Transverse colon (tissue), 4 donors: ENCODE results near the gene FOXP1.

Source experiments
- POLR2A ChIP-seq: fragments of 450-650 bp; IDR thresholded peaks from one replicate; pipeline ENCODE4 v1.6.1; 2016; ENCODE audit warnings: antibody characterized with exemption, mild to moderate bottlenecking, moderate library complexity
- POLR2AphosphoS5 ChIP-seq, 3 donors: sonication (generic); formaldehyde crosslinking; IDR thresholded peaks; one replicate each; pipeline ENCODE4 v1.6.1; 2016; ENCODE audit warnings: antibody characterized with exemption in 3 of 3
- TF ChIP-seq, protein P1 (sequence below), 5 experiments: fragments of 200-600 bp in 3 of 5; fragments of 450-650 bp in 2 of 5; sonication (generic) in 3 of 5; IDR thresholded peaks; 1 replicate in 2 of 5; 2 replicates in 3 of 5; pipeline ENCODE4 v1.5.1; 2016 to 2017; ENCODE audit warnings: antibody characterized with exemption in 5 of 5, inconsistent platforms in 3 of 5, mild to moderate bottlenecking in 2 of 5, moderate library complexity in 1 of 5

- TF ChIP-seq, protein P1, sequence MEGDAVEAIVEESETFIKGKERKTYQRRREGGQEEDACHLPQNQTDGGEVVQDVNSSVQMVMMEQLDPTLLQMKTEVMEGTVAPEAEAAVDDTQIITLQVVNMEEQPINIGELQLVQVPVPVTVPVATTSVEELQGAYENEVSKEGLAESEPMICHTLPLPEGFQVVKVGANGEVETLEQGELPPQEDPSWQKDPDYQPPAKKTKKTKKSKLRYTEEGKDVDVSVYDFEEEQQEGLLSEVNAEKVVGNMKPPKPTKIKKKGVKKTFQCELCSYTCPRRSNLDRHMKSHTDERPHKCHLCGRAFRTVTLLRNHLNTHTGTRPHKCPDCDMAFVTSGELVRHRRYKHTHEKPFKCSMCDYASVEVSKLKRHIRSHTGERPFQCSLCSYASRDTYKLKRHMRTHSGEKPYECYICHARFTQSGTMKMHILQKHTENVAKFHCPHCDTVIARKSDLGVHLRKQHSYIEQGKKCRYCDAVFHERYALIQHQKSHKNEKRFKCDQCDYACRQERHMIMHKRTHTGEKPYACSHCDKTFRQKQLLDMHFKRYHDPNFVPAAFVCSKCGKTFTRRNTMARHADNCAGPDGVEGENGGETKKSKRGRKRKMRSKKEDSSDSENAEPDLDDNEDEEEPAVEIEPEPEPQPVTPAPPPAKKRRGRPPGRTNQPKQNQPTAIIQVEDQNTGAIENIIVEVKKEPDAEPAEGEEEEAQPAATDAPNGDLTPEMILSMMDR (IDR thresholded peaks at IDR 0.05) = no peak
- TF ChIP-seq POLR2AphosphoS5 (IDR thresholded peaks at IDR 0.05) (no peak), POLR2A (no peak)
These were observed 49.9 kb downstream of the FOXP1 start for GRCh38 chr3:71533588-71533987.
